CD14-positive monocyte (primary cell): ENCODE measurements around the gene TRRAP. TPM values are rescaled to one million over a fixed set of nuclear protein-coding genes. Genes with fewer than 3 reads are reported as not detected.

Source experiments
- DNase-seq, 3 donors: peaks; one replicate each; pipeline ENCODE4 v3.0.0-alpha.2; 2011 to 2022
- H2AFZ ChIP-seq: 2 replicates; pipeline ENCODE4 v1.6.0; 2012; ENCODE audit warnings: mild to moderate bottlenecking, low read depth, low read length, inconsistent platforms; ENCODE audit not compliant: insufficient read depth, poor library complexity, severe bottlenecking
- H3K27ac ChIP-seq, 2 donors: 1 replicate in 1 of 2; 2 replicates in 1 of 2; pipeline ENCODE4 v1.5.1; 2012 to 2013; ENCODE audit warnings: low read length in 2 of 2, control low read depth in 1 of 2, inconsistent platforms in 1 of 2, low read depth in 1 of 2, mild to moderate bottlenecking in 1 of 2
- H3K27me3 ChIP-seq, 2 donors: one replicate each; pipeline versions ENCODE4 v1.6.0 to v1.6.1; 2011 to 2013; ENCODE audit warnings: low read length in 2 of 2; ENCODE audit not compliant: control insufficient read depth in 2 of 2, insufficient read depth in 2 of 2
- H3K36me3 ChIP-seq, 2 donors: replicated peaks in 1 of 2; 1 replicate in 1 of 2; 2 replicates in 1 of 2; pipeline versions ENCODE4 v1.5.1 to v1.6.1; 2012 to 2013; ENCODE audit warnings: low read length in 2 of 2, control low read depth in 1 of 2, inconsistent platforms in 1 of 2, mild to moderate bottlenecking in 1 of 2; ENCODE audit not compliant: insufficient read depth in 2 of 2, control insufficient read depth in 1 of 2
- H3K4me1 ChIP-seq, 2 donors: 1 replicate in 1 of 2; 2 replicates in 1 of 2; pipeline versions ENCODE4 v1.5.1 to v1.6.1; 2012 to 2013; ENCODE audit warnings: low read length in 2 of 2, control low read depth in 1 of 2, inconsistent platforms in 1 of 2, mild to moderate bottlenecking in 1 of 2, moderate library complexity in 1 of 2; ENCODE audit not compliant: insufficient read depth in 2 of 2, control insufficient read depth in 1 of 2
- H3K4me2 ChIP-seq: replicated peaks from 2 replicates; pipeline ENCODE3; 2012; ENCODE audit warnings: low read length, moderate library complexity, mild to moderate bottlenecking; ENCODE audit not compliant: poor library complexity, severe bottlenecking; ENCODE audit errors: extremely low read depth
- H3K4me3 ChIP-seq, 3 experiments: fragments of 200-600 bp in 1 of 3; sonication (generic) in 1 of 3; replicated peaks in 1 of 3; 1 replicate in 2 of 3; 2 replicates in 1 of 3; pipeline ENCODE4 v1.5.1; 2011 to 2013; ENCODE audit warnings: low read length in 3 of 3, mild to moderate bottlenecking in 3 of 3, control low read depth in 2 of 3, low read depth in 2 of 3, inconsistent platforms in 1 of 3, moderate library complexity in 1 of 3
- H3K79me2 ChIP-seq: 2 replicates; pipeline ENCODE4 v1.6.0; 2012; ENCODE audit warnings: mild to moderate bottlenecking, control low read depth, inconsistent platforms, low read length, moderate library complexity; ENCODE audit not compliant: insufficient read depth
- H3K9ac ChIP-seq: 2 replicates; pipeline ENCODE4 v1.6.0; 2017; ENCODE audit warnings: low read length, mild to moderate bottlenecking; ENCODE audit not compliant: insufficient read depth, poor library complexity, severe bottlenecking
- H3K9me3 ChIP-seq, 2 donors: replicated peaks in 1 of 2; 1 replicate in 1 of 2; 2 replicates in 1 of 2; pipeline versions ENCODE4 v1.5.1 to v1.6.1; 2012 to 2013; ENCODE audit warnings: low read length in 2 of 2, control low read depth in 1 of 2; ENCODE audit not compliant: control insufficient read depth in 1 of 2, insufficient read depth in 1 of 2
- H4K20me1 ChIP-seq: 2 replicates; pipeline ENCODE4 v1.6.0; 2012; ENCODE audit warnings: mild to moderate bottlenecking, low read length, control low read depth, moderate library complexity; ENCODE audit not compliant: insufficient read depth
- H3K27ac Mint-ChIP-seq, 7 donors: one replicate each; pipeline ENCODE4 v1.8.0; 2020; ENCODE audit warnings: mild to moderate bottlenecking in 7 of 7, mixed read lengths in 7 of 7, moderate library complexity in 6 of 7, inconsistent platforms in 2 of 7
- H3K27me3 Mint-ChIP-seq, 3 donors: one replicate each; pipeline ENCODE4 v1.8.0; 2021 to 2022; ENCODE audit warnings: low read depth in 3 of 3, mild to moderate bottlenecking in 3 of 3, mixed read lengths in 3 of 3, moderate library complexity in 3 of 3, inconsistent platforms in 1 of 3
- H3K36me3 Mint-ChIP-seq, 2 donors: one replicate each; pipeline ENCODE4 v1.8.0; 2020; ENCODE audit warnings: mixed read lengths in 2 of 2, inconsistent platforms in 1 of 2, mild to moderate bottlenecking in 1 of 2
- H3K4me1 Mint-ChIP-seq: one replicate; pipeline ENCODE4 v1.8.0; 2020; ENCODE audit warnings: mild to moderate bottlenecking, mixed read lengths
- H3K4me3 Mint-ChIP-seq, 2 donors: one replicate each; pipeline ENCODE4 v1.8.0; 2020; ENCODE audit warnings: mild to moderate bottlenecking in 2 of 2, mixed read lengths in 2 of 2, moderate library complexity in 1 of 2
- H3K9me3 Mint-ChIP-seq, 7 donors: one replicate each; pipeline ENCODE4 v1.8.0; 2020 to 2022; ENCODE audit warnings: mixed read lengths in 7 of 7, mild to moderate bottlenecking in 6 of 7, moderate library complexity in 6 of 7, inconsistent platforms in 2 of 7
- WGBS: methylation state at CpG from one replicate; pipeline ENCODE4 v1.1.5; 2013; ENCODE audit warnings: missing lambda C conversion rate; ENCODE audit not compliant: insufficient coverage; 5-methylcytosine and 5-hydroxymethylcytosine counted together
- intact Hi-C, 2 donors: fragments of 100-400 bp; cut with micrococcal nuclease; formaldehyde crosslinking; loops; one replicate each; pipeline versions ENCODE4 v1.15.0 to v1.15.1; 2023
- polyA plus RNA-seq, 3 donors: library from polyadenylated mRNA; depleted of rRNA in 1 of 3; unstranded in 2 of 3; stranded (reverse) in 1 of 3; fragments of 300-500 nt in 2 of 3; fragments of >200 nt in 1 of 3; fragmentation: Illumina TruSeq in 2 of 3; gene quantifications; 1 replicate in 2 of 3; 2 replicates in 1 of 3; pipeline ENCODE4 v1.2.3, GENCODE V29; 2012 to 2021
- TF ChIP-seq, protein P1 (sequence below): fragments of 200-600 bp; IDR thresholded peaks from one replicate; pipeline ENCODE4 v1.8.0; 2022; ENCODE audit warnings: antibody characterized with exemption, mild to moderate bottlenecking

TRRAP gene
- polyA plus RNA-seq, 3 donors: 0.67 to 12.2 (median 1.2) TPM

DNA sequence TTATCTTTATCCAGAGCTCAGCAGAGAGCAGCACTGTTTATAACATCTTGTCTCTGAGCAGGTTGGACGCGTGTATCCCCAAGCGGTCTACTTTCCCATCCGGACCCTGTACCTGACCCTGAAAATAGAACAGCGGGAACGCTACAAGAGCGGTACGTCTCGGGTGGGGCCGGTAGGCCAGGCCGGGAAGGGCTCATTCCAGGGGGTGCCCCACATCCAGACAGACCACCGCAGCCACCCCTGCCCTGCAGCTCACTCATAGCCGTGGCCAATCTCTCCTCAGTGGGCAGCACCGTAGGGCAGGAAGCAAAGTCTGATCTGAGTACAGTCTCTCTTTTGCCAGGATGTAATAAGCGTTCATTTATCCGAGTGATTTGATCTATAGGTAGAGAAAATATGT is 113.7 kb downstream of the TRRAP start:
- Histone ChIP-seq H3K4me2 (no peak overlapping the region), H3K4me3 (no peak overlapping the region), H3K79me2 (no peaks in the 10 kb centered on the region), H3K9ac (no peak overlapping the region), H4K20me1 (no peaks in the 10 kb centered on the region), H3K27ac (no peak overlapping the region), H3K9me3 (no peaks in the 10 kb centered on the region), H3K36me3 (peaks cover 97 to 100% of the 10 kb centered on the region in 2 donors), H3K4me1 (no peaks in the 10 kb centered on the region), H3K27me3 (no peaks in the 10 kb centered on the region), H2AFZ (no peak overlapping the region)
- Mint-ChIP-seq H3K27me3 (no peaks in the 10 kb centered on the region), H3K36me3 (peaks cover 90 to 99% of the 10 kb centered on the region in 2 donors), H3K27ac (peak overlapping the region in 1 of 7 donors; percentile 35), H3K9me3 (no peaks in the 10 kb centered on the region), H3K4me3 (no peak overlapping the region), H3K4me1 (no peaks in the 10 kb centered on the region)
- TF ChIP-seq, protein P1, sequence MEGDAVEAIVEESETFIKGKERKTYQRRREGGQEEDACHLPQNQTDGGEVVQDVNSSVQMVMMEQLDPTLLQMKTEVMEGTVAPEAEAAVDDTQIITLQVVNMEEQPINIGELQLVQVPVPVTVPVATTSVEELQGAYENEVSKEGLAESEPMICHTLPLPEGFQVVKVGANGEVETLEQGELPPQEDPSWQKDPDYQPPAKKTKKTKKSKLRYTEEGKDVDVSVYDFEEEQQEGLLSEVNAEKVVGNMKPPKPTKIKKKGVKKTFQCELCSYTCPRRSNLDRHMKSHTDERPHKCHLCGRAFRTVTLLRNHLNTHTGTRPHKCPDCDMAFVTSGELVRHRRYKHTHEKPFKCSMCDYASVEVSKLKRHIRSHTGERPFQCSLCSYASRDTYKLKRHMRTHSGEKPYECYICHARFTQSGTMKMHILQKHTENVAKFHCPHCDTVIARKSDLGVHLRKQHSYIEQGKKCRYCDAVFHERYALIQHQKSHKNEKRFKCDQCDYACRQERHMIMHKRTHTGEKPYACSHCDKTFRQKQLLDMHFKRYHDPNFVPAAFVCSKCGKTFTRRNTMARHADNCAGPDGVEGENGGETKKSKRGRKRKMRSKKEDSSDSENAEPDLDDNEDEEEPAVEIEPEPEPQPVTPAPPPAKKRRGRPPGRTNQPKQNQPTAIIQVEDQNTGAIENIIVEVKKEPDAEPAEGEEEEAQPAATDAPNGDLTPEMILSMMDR: no peak
- no peak for DNase-seq
- WGBS: 97% methylated on average over 13 of the region's 16 CpGs
- intact Hi-C loops: no loop called here

DNA sequence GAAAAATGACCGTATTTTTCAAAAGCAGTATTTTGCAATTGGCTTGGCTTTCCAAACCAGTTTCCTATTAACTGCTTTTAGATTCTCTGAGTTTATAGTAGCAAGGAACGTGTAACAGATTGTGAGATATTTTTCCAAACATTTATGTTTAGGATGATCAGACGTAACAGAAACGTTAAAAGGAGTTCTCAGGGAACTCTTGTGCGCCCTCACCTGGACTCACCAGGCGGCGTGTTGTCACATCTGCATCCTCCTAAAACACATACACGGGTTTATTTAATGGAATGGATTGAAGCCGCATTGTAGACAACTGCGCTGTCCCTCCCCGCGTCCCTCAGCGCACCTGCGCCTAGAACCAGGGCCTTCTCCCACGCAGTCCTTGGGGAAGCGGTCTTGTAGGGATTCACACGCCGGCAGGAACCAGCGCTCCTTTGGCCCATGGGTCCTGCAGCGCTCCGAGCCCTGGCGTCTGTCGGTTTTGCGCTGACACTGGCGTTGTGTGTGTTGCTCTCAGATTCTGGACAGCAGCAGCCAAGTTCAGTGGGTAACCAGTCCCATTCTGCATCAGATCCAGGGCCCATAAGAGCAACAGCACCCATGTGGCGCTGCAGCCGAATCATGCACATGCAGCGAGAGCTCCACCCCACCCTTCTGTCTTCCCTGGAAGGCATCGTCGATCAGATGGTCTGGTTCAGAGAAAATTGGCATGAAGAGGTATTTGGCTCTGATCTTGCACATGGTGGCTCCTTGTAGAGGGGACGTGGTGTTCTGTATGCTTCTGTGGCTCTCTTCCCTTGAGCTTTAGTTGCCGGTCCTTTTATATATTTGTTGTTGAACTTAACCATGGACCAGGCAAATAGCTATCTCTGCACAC is 114.9 kb downstream of the TRRAP start:
- 97% methylated on average over 22 of the region's 32 CpGs for WGBS

More for the DNA sequence above, 114.9 kb downstream of the TRRAP start:
- intact Hi-C loops: no loop called here
- Histone ChIP-seq H3K4me2 (no peak overlapping the region), H3K4me3 (no peak overlapping the region), H3K27me3 (no peaks in the 10 kb centered on the region), H3K4me1 (no peaks in the 10 kb centered on the region), H3K27ac (no peak overlapping the region), H3K9ac (no peak overlapping the region), H2AFZ (no peak overlapping the region), H3K79me2 (no peaks in the 10 kb centered on the region), H3K36me3 (peaks cover 96 to 100% of the 10 kb centered on the region in 2 donors), H3K9me3 (no peaks in the 10 kb centered on the region), H4K20me1 (no peaks in the 10 kb centered on the region)
- H3K36me3 Mint-ChIP-seq: peaks cover 87 to 95% of the 10 kb centered on the region in 2 donors
- TF ChIP-seq, protein P1: no peak
- H3K27me3 Mint-ChIP-seq: no peaks in the 10 kb centered on the region
- no peak overlapping the region for H3K4me3 Mint-ChIP-seq
- no peak overlapping the region for H3K27ac Mint-ChIP-seq
- no peaks in the 10 kb centered on the region for H3K4me1 Mint-ChIP-seq
- no peak for DNase-seq
- H3K9me3 Mint-ChIP-seq: no peaks in the 10 kb centered on the region
